8988T (cell line): Measurements from ENCODE around the gene SPAG8.

ENCODE experiments used
- DNase-seq: peaks from one replicate; pipeline ENCODE4 v3.0.0; 2011

Gene SPAG8

GRCh38 chr9:35836595-35836994, 24.5 kb upstream of the SPAG8 start:
- no peak for DNase-seq

GRCh38 chr9:35835766-35836165, 23.7 kb upstream of the SPAG8 start:
- DNase-seq: no peak

- peak; percentile 51 for DNase-seq
Measured at GRCh38 chr9:35835216-35835632, 23.2 kb upstream of the SPAG8 start.

- DNase-seq: no peak
Measured at GRCh38 chr9:35834260-35835215, 22.5 kb upstream of the SPAG8 start.

- no peak for DNase-seq
Measured at GRCh38 chr9:35832814-35833213, 20.8 kb upstream of the SPAG8 start.

GRCh38 chr9:35831040-35831439, 19.0 kb upstream of the SPAG8 start:
- DNase-seq: no peak

GRCh38 chr9:35829764-35830096, 17.7 kb upstream of the SPAG8 start:
- no peak for DNase-seq

GRCh38 chr9:35829084-35829763, 17.2 kb upstream of the SPAG8 start, which contains the start of gene TMEM8B:
Gene TMEM8B (plus strand): TSS chr9:35829228. CDS start chr9:35829448, 220 bp downstream.
- peak; percentile 94 for DNase-seq

- no peak for DNase-seq
Measured at GRCh38 chr9:35828716-35829083, 16.6 kb upstream of the SPAG8 start, which contains the start of gene FAM221B. Gene FAM221B (minus strand): TSS chr9:35828732. CDS start chr9:35826161, 2,571 bp downstream.

- DNase-seq: no peak
Measured at GRCh38 chr9:35827486-35827885, 15.4 kb upstream of the SPAG8 start.

- DNase-seq: no peak
Measured at GRCh38 chr9:35826071-35826701, 14.1 kb upstream of the SPAG8 start.

GRCh38 chr9:35822926-35823325, 10.9 kb upstream of the SPAG8 start:
- no peak for DNase-seq

- no peak for DNase-seq
Measured at GRCh38 chr9:35820076-35820475, 8.0 kb upstream of the SPAG8 start.

GRCh38 chr9:35818341-35818740, 6.3 kb upstream of the SPAG8 start:
- DNase-seq: no peak

- DNase-seq: no peak
Measured at GRCh38 chr9:35816708-35817107, 4.6 kb upstream of the SPAG8 start.

- peak; percentile 89 for DNase-seq
Measured at GRCh38 chr9:35814841-35815543, 2.9 kb upstream of the SPAG8 start, which contains the start of gene HINT2. Gene HINT2 (minus strand): TSS chr9:35815042. CDS start chr9:35814979, 63 bp downstream.

- DNase-seq: peak; percentile 33
Measured at GRCh38 chr9:35814106-35814840, 2.2 kb upstream of the SPAG8 start.

- peak; percentile 48 for DNase-seq
Measured at GRCh38 chr9:35813434-35814105, 1.5 kb upstream of the SPAG8 start.

- DNase-seq: no peak
Measured at GRCh38 chr9:35811381-35812024, 559 bp downstream of the SPAG8 start.

GRCh38 chr9:35810122-35810521, 1.9 kb downstream of the SPAG8 start:
- DNase-seq: no peak

GRCh38 chr9:35808433-35808832, 3.6 kb downstream of the SPAG8 start:
- no peak for DNase-seq
